Cerebellar nuclear complex (tissue), 1 donor: ENCODE measurements around the gene RFWD3.
"Not testable (repeated sequence)": the region's sequence is repeated elsewhere in the genome, so short reads cannot be mapped to it uniquely, and the experiment has no call there.

Experiments used
- DNase-seq, 2 experiments: peaks; one replicate each; lab custom pipeline; 2025; lab: John Stamatoyannopoulos, UW

The RFWD3 gene

GRCh38 chr16:74666425-74667254 is at the start of gene RFWD3:
Gene RFWD3, minus strand, starts transcription at chr16:74666877. Its CDS starts 5,428 bp downstream, at chr16:74661449.
- peak; percentile 88 to 97 for DNase-seq

- no peak for DNase-seq
Measured at GRCh38 chr16:74716355-74716754, 49.7 kb upstream of the RFWD3 start.

GRCh38 chr16:74713876-74714275 is 47.2 kb upstream of the RFWD3 start:
- no peak for DNase-seq

GRCh38 chr16:74713325-74713724 is 46.6 kb upstream of the RFWD3 start:
- DNase-seq, result no peak

GRCh38 chr16:74711938-74712337 is 45.3 kb upstream of the RFWD3 start:
- no peak for DNase-seq

GRCh38 chr16:74710401-74710800 is 43.7 kb upstream of the RFWD3 start:
- DNase-seq, result no peak

- peak; percentile 21 to 42 for DNase-seq
Measured at GRCh38 chr16:74709441-74709877, 42.8 kb upstream of the RFWD3 start.

GRCh38 chr16:74700438-74701225 is 34.0 kb upstream of the RFWD3 start, which contains the start of gene MLKL:
Gene MLKL, minus strand, starts transcription at chr16:74700862. Its CDS starts 5,105 bp downstream, at chr16:74695757.
- no peak for DNase-seq

GRCh38 chr16:74700116-74700437 is 33.4 kb upstream of the RFWD3 start:
- no peak for DNase-seq

GRCh38 chr16:74699666-74700065 is 33.0 kb upstream of the RFWD3 start:
- no peak for DNase-seq

GRCh38 chr16:74698222-74698621 is 31.5 kb upstream of the RFWD3 start:
- DNase-seq, result no peak

- DNase-seq, result no peak
Measured at GRCh38 chr16:74695450-74696422, 29.1 kb upstream of the RFWD3 start.

- no peak for DNase-seq
Measured at GRCh38 chr16:74691093-74691855, 24.6 kb upstream of the RFWD3 start.

- DNase-seq, result no peak
Measured at GRCh38 chr16:74682556-74682955, 15.9 kb upstream of the RFWD3 start.

- DNase-seq, result no peak
Measured at GRCh38 chr16:74680681-74681080, 14.0 kb upstream of the RFWD3 start.

GRCh38 chr16:74679983-74680382 is 13.3 kb upstream of the RFWD3 start:
- no peak for DNase-seq

- no peak for DNase-seq
Measured at GRCh38 chr16:74677868-74678267, 11.2 kb upstream of the RFWD3 start.

- no peak for DNase-seq
Measured at GRCh38 chr16:74673876-74674275, 7.2 kb upstream of the RFWD3 start.

GRCh38 chr16:74668877-74669276 is 2.2 kb upstream of the RFWD3 start:
- not testable (repeated sequence) for DNase-seq

GRCh38 chr16:74667255-74667700 is 601 bp upstream of the RFWD3 start:
- DNase-seq, result no peak

GRCh38 chr16:74666010-74666421 is 661 bp downstream of the RFWD3 start:
- DNase-seq, result no peak
